Astrocyte (in vitro differentiated cells and primary cell): ENCODE data around the gene MATN4. TPM values are rescaled to one million over a fixed set of nuclear protein-coding genes. Genes with fewer than 3 reads are reported as not detected.
A peak's percentile ranks its signal among the peaks of the same experiment; 100 is the strongest.

Experiments used
- DNase-seq: peaks from one replicate; pipeline ENCODE4 v3.0.0-alpha.2; 2010; ENCODE audit warnings: low read depth
- FAIRE-seq: peaks from 2 replicates; lab custom pipeline; 2011; peaks lifted over from hg19 to GRCh38; lab: Jason Lieb, UNC
- H2AFZ ChIP-seq: 2 replicates; pipeline ENCODE4 v1.6.0; 2012; ENCODE audit warnings: low read depth, low read length, inconsistent platforms
- H3K27ac ChIP-seq: 2 replicates; pipeline ENCODE4 v1.5.1; 2011; ENCODE audit warnings: low read depth, low read length, inconsistent platforms
- H3K27me3 ChIP-seq: 2 replicates; pipeline ENCODE4 v1.6.0; 2011; ENCODE audit warnings: low read length, inconsistent platforms; ENCODE audit not compliant: insufficient read depth
- H3K36me3 ChIP-seq: 2 replicates; pipeline ENCODE4 v1.5.1; 2011; ENCODE audit warnings: low read length, inconsistent platforms; ENCODE audit not compliant: insufficient read depth
- H3K4me1 ChIP-seq: 2 replicates; pipeline ENCODE4 v1.5.1; 2011; ENCODE audit warnings: low read length, inconsistent platforms; ENCODE audit not compliant: insufficient read depth
- H3K4me2 ChIP-seq: 2 replicates; pipeline ENCODE4 v1.6.0; 2012; ENCODE audit warnings: low read length, inconsistent platforms
- H3K4me3 ChIP-seq: 2 replicates; pipeline ENCODE4 v1.5.1; 2011; ENCODE audit warnings: low read depth, mild to moderate bottlenecking, low read length, inconsistent platforms; ENCODE audit not compliant: insufficient read depth
- H3K79me2 ChIP-seq: 2 replicates; pipeline ENCODE4 v1.6.0; 2012; ENCODE audit warnings: mild to moderate bottlenecking, low read length, inconsistent platforms; ENCODE audit not compliant: insufficient read depth
- H3K9ac ChIP-seq: 2 replicates; pipeline ENCODE4 v1.6.0; 2012; ENCODE audit warnings: mild to moderate bottlenecking, low read length, inconsistent platforms
- H3K9me3 ChIP-seq: 2 replicates; pipeline ENCODE4 v1.5.1; 2012; ENCODE audit warnings: low read depth, mild to moderate bottlenecking, low read length, inconsistent platforms; ENCODE audit not compliant: insufficient read depth
- H4K20me1 ChIP-seq: 2 replicates; pipeline ENCODE4 v1.6.0; 2012; ENCODE audit warnings: low read length, inconsistent platforms; ENCODE audit not compliant: insufficient read depth
- H3K27ac Mint-ChIP-seq: one replicate; pipeline ENCODE4 v1.8.0; 2021; ENCODE audit warnings: mild to moderate bottlenecking, mixed read lengths; ENCODE audit not compliant: unreplicated experiment
- H3K27me3 Mint-ChIP-seq: one replicate; pipeline ENCODE4 v1.8.0; 2021; ENCODE audit warnings: low read depth, mixed read lengths; ENCODE audit not compliant: unreplicated experiment
- H3K36me3 Mint-ChIP-seq: one replicate; pipeline ENCODE4 v1.8.0; 2021; ENCODE audit warnings: low read depth, mixed read lengths; ENCODE audit not compliant: unreplicated experiment
- H3K4me1 Mint-ChIP-seq: one replicate; pipeline ENCODE4 v1.8.0; 2021; ENCODE audit warnings: low read depth, mixed read lengths; ENCODE audit not compliant: unreplicated experiment
- H3K4me3 Mint-ChIP-seq: one replicate; pipeline ENCODE4 v1.8.0; 2021; ENCODE audit warnings: mild to moderate bottlenecking, moderate library complexity, mixed read lengths; ENCODE audit not compliant: unreplicated experiment
- H3K9me3 Mint-ChIP-seq: one replicate; pipeline ENCODE4 v1.8.0; 2021; ENCODE audit warnings: mild to moderate bottlenecking, mixed read lengths; ENCODE audit not compliant: unreplicated experiment
- CTCF ChIP-seq: IDR thresholded peaks from 2 replicates; pipeline ENCODE4 v1.5.1; 2011; ENCODE audit warnings: low read depth, mild to moderate bottlenecking, inconsistent platforms, low read length, moderate library complexity; ENCODE audit not compliant: insufficient read depth
- EZH2 ChIP-seq: IDR thresholded peaks from 2 replicates; pipeline ENCODE4 v1.6.1; 2012; ENCODE audit warnings: mild to moderate bottlenecking, low read length, inconsistent platforms; ENCODE audit not compliant: insufficient read depth
- total RNA-seq: library from RNA; stranded (reverse); gene quantifications from 2 replicates; pipeline ENCODE4 v1.2.1, GENCODE V29; 2021

Gene MATN4
- total RNA-seq, 1 donor from 2014 or later, result 0.20 TPM

GRCh38 chr20:45345104-45345936 is 37.2 kb upstream of the MATN4 start:
- Histone ChIP-seq H2AFZ (no peak overlapping the region), H3K36me3 (peaks cover 1% of the 10 kb centered on the region), H3K4me3 (peak overlapping the region; percentile 92), H3K9me3 (no peaks in the 10 kb centered on the region), H3K9ac (peak overlapping the region; percentile 99), H3K79me2 (peaks cover 78% of the 10 kb centered on the region), H3K4me2 (peak overlapping the region; percentile 95), H3K27me3 (no peaks in the 10 kb centered on the region), H3K4me1 (peaks cover 69% of the 10 kb centered on the region), H4K20me1 (peaks cover 50% of the 10 kb centered on the region), H3K27ac (peak overlapping the region; percentile 93)
- H3K27me3 Mint-ChIP-seq, result no peaks in the 10 kb centered on the region
- no peak for TF ChIP-seq EZH2
- no peak for TF ChIP-seq CTCF
- peak overlapping the region; percentile 89 for H3K27ac Mint-ChIP-seq
- H3K36me3 Mint-ChIP-seq, result peaks cover 1% of the 10 kb centered on the region
- DNase-seq (no peak), FAIRE-seq (no peak)
- peaks cover 62% of the 10 kb centered on the region for H3K4me1 Mint-ChIP-seq
- peak overlapping the region; percentile 97 for H3K4me3 Mint-ChIP-seq
- no peaks in the 10 kb centered on the region for H3K9me3 Mint-ChIP-seq

GRCh38 chr20:45344168-45344860 is 36.2 kb upstream of the MATN4 start:
- no peaks in the 10 kb centered on the region for H3K27me3 ChIP-seq
- DNase-seq (peak; percentile 90), FAIRE-seq (no peak)
- H3K36me3 ChIP-seq, result peaks cover 8% of the 10 kb centered on the region
- peak overlapping the region; percentile 43 for H3K4me3 ChIP-seq
- peaks cover 71% of the 10 kb centered on the region for H3K4me1 ChIP-seq
- peak overlapping the region; percentile 73 for H3K4me3 Mint-ChIP-seq
- peak overlapping the region; percentile 89 for H3K27ac Mint-ChIP-seq
- TF ChIP-seq EZH2, result no peak
- no peak for TF ChIP-seq CTCF
- peaks cover 4% of the 10 kb centered on the region for H3K36me3 Mint-ChIP-seq
- no peaks in the 10 kb centered on the region for H3K9me3 ChIP-seq
- peak overlapping the region; percentile 99 for H3K9ac ChIP-seq
- H3K27me3 Mint-ChIP-seq, result no peaks in the 10 kb centered on the region
- peaks cover 88% of the 10 kb centered on the region for H3K79me2 ChIP-seq
- peaks cover 64% of the 10 kb centered on the region for H3K4me1 Mint-ChIP-seq
- H3K4me2 ChIP-seq, result peak overlapping the region; percentile 95
- H3K9me3 Mint-ChIP-seq, result no peaks in the 10 kb centered on the region
- no peak overlapping the region for H2AFZ ChIP-seq
- peaks cover 53% of the 10 kb centered on the region for H4K20me1 ChIP-seq
- H3K27ac ChIP-seq, result peak overlapping the region; percentile 93
